NCI-H2227 (cell line): Measurements from ENCODE around the gene ARHGAP26.

Experiments used
- DNase-seq: peaks from one replicate; lab custom pipeline; 2025; ENCODE audit not compliant: unreplicated experiment; lab: John Stamatoyannopoulos, UW

The ARHGAP26 gene

GRCh38 chr5:142828797-142829535 is 58.8 kb downstream of the ARHGAP26 start:
- no peak for DNase-seq

GRCh38 chr5:142829801-142830220 is 59.6 kb downstream of the ARHGAP26 start:
- DNase-seq, result no peak

- no peak for DNase-seq
Measured at GRCh38 chr5:142830241-142831008, 60.2 kb downstream of the ARHGAP26 start.

GRCh38 chr5:142831009-142831383 is 60.8 kb downstream of the ARHGAP26 start:
- no peak for DNase-seq

DNA sequence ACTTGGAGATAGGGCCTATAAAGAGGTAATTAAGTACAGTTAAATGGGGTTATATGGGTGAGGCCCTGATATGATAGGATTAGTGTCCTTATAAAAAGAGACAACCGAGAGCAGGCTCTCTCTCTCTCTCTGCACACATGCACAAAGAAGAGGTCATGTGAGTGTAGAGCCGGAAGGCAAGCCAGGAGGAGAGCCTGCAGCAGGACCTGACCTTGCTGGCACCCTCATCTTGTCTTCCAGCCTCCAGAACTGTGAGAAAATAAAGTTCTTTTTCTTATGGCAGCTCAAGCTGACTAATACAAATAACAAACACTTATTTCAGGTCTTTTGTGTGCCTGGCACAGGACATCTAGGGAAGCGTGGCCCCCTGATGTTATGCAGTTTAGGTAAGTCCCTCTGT is 62.1 kb downstream of the ARHGAP26 start:
- DNase-seq, result no peak

GRCh38 chr5:142833517-142834449 is 63.6 kb downstream of the ARHGAP26 start:
- DNase-seq, result no peak

GRCh38 chr5:142834504-142834903 is 64.3 kb downstream of the ARHGAP26 start:
- no peak for DNase-seq

GRCh38 chr5:142835540-142835939 is 65.4 kb downstream of the ARHGAP26 start:
- DNase-seq, result no peak

- no peak for DNase-seq
Measured at GRCh38 chr5:142836048-142836447, 65.9 kb downstream of the ARHGAP26 start.

GRCh38 chr5:142837081-142837725 is 67.0 kb downstream of the ARHGAP26 start:
- DNase-seq, result no peak

DNA sequence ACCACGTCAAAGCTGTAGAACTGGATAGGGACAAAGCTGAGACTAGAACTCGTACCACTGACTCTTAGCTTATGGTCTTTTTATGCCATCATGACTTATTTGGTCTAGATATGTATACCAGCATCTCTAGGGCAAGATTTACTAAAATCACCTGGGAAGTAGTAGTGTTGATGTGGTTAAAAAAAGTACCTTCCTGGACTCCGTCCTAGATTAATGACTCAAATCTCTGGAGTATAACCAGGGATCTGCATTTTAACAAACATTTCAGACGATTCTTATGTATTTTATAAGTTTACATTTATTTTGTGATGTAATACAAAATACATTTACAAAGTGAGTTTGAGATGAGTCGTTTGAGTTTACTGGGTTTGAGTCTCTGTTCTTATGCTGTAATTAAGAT is 68.7 kb downstream of the ARHGAP26 start:
- DNase-seq, result no peak

DNA sequence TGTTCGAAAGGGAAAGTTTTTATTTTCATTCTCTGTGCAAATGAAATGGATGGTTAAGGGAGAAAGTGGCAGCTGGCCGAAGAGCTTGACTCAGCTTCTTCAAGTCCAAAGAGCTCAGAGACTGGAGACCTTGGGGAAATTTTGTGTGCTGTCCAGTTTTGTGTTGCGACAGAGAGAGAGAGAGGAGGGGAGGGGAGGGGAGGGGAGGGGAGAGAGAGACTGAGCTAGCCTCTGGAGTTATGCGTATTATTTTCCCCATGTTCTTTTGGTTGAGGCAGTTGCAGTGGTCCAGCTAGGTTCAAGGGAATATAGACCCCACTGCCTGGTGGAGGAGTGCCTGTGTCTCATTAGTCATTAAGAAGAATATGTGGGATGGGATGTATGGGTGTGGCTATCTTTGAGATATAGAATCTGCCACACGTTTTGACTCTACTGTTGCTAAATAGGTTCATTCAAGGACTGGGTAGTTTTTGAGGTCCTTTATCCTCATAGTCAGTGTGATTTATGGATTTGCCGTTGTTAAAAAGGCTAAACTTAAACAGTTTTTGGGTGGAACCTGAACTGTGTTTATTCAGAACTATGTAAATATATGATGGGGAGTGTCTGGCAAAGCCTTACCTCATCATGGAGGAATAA is 69.7 kb downstream of the ARHGAP26 start:
- DNase-seq, result no peak

GRCh38 chr5:142840575-142840974 is 70.4 kb downstream of the ARHGAP26 start:
- DNase-seq, result no peak

DNA sequence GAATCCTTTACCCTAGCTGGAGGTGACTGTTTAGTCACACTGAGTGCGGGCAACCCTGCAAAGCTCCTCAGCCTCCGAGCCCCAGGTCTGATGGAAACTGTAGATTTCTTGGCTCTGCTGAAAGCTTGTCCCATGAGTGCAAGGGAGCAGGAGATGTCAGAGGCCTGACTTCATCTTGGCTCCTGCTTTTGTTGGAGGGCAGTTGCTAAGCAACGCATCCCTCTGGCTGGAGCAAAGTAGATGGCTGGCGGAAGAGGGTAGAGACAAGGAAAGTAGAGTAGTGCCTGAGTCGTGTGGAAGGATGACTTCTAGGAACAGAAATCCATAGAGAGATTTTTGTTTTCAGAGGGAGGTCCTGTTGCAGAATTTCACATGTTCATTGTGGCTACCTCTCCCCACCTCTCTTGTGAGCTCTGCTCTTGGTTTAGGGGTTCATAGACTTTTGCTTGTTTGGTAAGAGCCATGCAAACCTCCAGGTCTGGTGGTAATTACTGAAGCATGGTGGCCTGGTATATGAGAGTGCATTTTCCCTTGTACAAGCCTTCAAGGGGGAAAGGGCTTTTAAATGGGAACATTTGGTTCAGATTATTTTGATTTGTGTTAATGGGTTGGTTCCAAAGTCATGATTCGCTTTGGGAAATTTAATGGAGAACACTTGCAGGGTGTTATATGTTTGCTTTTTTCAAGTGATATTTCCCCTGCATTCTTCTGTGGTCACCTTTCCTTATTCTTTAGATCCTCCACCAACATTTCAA is 71.5 kb downstream of the ARHGAP26 start:
- peak; percentile 41 for DNase-seq

DNA sequence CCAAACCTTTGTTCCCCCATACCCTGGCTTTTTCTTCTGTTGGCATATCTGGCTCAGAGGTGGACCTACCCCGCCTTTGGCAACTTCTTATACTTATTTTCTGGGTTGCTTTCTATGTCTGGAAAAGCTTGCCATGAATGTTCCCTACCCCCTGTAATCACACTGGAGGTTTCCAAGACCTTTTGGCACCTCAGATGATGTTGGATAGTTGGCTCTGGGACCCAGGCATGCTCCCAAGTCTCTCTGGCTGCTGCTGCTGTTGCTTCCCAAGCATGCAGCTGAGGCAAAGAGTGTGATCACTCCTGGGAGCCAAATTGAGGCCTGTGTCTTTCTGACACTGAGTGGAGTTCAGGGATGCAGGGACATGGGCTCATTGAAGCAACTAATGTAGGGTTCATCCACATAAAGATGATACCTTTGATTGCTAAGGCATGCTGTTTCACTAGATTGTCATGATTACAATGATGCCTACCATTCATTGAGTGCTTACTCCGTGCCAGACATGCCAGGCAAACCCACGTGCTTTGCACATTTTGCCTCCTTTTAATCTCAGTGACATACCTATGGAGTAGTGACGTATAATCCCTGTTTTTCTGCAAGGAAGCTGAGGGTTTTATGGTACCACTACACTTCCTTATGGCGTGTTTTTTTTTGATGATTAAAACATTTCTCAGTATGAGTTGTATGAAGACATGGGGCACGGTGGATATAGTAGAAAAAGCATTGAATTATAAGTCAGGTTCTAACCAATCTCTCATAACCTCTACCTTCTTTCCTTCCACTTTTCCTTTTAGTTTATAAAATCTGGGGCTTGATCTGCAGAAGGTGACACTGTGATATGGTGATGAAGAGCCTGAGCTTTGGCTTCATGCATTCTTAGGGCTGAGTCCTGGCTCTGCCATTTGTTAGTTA is 73.1 kb downstream of the ARHGAP26 start:
- no peak for DNase-seq

GRCh38 chr5:142844866-142845265 is 74.7 kb downstream of the ARHGAP26 start:
- DNase-seq, result no peak

GRCh38 chr5:142845402-142845921 is 75.3 kb downstream of the ARHGAP26 start:
- DNase-seq, result no peak

- no peak for DNase-seq
Measured at GRCh38 chr5:142845954-142846398, 75.8 kb downstream of the ARHGAP26 start.
